ENCODE data around the gene VDAC2.

The VDAC2 gene

DNA sequence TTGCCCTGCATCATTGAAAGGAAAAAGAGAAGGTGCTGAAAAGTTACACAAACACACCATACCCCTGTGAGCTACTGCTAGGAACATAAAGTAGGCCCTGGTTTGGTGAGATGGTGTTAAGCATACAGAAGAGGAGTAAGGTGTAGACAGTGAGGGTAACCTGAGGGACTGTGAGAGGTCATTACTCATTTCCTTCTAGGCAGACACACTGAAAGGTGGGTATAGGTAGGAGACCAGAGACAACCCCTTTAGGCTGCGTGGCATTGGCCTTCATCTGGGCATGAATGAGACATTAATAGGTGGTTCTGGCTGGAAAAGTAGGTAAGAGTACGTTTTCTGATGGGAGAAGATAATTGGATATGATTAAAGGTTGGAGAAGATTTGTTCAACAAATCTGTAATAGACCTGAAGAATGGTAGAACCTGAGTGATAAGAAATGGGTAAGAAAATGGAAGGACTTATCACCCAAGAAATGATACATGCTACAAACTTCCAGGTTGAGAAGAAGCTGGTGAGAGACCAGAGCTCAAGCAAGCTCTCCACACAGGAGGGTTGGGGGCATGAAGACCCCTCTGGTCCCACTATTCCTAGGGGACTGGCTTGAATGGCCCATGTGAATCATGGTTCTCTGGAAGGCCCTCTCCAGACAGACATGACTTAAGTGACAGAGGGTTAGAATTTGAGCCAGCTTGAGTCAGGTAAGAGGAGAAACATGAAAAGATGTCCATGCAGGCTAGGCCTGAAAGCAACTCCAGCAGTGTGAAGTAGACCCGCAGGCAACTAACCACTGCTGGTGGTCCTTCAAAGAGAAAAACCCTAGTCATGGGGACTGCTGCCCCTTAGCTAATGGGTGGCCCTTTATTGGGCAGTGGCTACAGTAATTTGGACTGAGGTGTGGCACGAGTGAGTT, 21.3 kb downstream of the VDAC2 start:
- no peak for DNase-seq

DNA sequence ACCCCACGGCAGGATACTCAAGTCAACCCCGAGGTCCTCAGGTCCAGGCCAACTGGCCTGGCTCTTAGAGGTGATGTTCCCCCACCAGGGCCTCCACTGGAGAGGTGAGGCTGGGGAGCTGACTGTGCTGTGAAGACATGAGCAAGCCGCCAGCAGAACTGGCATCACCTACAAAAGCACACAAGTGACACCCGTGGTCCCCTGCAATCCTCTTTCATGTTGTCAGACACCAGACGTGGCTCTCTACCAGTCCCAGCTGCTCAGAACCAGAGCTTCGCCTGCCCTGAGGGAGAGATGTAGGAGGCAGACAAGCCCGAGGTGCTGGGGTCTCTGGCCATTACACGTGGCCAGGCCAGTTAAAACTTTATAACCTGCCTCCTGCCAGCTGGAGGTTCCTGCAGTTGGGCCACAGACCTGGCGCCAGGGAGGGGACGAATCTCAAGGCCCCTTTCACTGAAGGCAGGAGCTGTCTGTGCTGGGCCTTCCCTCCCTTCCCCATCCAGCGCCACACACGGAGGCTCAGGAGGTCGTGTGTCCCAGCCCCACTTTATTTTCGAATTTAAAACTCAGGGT, 22.9 kb downstream of the VDAC2 start:
- DNase-seq, result no peak

DNA sequence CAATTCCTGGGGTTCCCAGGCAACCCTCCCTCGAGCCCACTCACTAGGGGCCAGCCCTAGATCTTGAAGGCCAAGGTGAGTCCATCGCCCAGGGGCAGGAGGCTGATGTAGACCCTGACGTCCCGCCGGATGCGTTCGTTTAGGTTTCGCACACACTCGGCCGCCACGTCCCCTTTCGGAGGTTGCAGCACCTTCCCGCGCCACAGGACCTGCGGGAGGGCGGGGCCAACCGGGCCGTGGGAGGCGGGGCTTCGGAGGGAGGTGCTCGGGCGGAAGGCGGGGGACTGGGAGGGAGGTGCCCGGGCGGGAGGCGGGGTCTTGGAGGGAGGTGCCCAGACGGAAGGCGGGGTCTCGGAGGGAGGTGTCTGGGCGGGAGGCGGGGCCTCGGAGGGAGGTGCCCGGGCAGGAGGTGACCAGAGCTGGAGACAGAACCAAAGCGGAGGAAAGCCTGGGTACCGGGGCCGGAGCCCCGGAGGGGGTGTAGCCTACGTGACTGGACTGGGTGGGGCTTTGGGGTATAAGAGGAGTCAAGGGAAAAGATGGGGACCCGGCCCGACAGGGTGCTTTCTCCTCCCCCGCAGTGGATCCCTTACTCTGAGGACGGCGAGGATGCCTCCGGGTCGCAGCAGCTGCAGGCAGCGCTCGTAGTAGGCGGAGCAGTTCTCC, 23.6 kb downstream of the VDAC2 start:
- peak; percentile 86 for DNase-seq

DNA sequence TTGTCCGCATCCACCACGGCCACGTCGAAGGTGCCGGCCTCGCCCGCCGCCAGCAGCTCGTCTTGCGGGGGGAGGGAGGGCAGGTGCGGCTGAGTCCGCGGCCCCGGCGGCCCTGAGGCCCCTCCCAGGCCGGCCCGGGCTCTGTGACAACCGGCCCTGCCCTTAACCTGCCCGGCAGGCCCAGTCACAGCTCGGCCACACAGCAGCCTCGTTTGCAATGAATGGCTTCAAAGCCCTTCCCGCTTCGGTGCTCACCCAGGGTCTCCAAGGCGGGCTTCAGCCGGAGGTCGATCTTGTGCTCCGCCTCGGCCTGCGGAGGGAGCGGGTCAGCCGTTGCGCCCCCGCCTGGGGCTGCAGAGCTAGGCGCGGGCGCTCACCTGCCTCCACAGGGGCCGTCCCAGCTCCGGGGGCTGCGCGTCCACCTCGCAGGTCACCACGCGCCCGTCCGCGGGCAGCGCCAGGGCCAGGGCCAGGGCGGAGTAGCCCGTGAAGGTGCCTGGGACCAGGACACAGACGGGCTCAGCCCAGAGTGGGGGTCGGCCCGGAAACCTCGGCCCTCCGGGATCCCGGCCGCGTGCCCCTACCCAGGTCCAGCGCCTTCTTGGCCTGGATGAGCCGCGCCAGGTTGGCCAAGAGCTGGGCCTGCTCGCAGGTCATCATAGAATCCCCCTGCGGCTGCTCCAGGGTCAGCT, 24.2 kb downstream of the VDAC2 start:
- no peak for DNase-seq

DNA sequence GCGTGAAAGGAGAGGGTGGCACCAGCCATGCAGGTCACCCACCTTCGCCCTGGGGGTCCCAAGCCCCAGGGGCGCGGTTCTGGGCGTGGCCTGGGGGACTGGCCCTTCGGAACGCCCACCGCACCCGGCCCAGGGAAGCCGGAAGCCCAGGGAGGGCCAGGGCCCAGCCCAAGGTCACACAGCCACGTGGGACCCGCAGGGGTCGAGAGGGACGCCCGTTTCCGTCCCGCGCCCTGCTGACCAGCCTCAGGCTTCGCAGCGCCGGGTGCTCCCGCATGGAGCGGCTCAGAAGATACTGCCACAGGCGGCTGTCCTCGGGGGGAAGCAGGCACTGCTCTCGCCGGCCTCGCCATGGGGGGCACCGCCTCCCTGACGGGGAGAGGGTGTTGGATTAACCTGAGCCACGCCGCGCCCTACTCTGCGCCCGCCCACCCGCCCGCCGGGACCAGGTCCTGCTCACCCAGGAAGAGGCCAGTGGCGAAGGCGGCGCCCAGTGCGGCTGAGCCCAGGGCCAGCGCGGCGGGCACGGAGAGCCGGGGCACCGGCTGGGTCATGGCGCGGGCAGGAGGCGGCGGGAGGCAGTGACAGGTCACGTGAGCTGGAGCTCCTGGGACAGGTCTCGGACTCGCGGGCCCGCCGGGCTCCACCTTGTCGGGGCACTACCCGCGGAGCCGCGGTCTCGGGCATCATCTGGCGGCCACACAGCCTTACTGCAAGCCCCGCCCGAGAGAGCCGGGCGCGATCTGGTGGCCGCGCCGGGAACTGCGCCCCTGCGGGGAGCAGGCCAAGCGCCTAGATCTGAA, 25.0 kb downstream of the VDAC2 start, which contains the start of gene COMTD1:
TSS of gene COMTD1 (minus strand) at position 583 of the 803 bp plus-strand sequence. CDS start at position 554, 29 bp downstream.
- DNase-seq, result peak; percentile 88

DNA sequence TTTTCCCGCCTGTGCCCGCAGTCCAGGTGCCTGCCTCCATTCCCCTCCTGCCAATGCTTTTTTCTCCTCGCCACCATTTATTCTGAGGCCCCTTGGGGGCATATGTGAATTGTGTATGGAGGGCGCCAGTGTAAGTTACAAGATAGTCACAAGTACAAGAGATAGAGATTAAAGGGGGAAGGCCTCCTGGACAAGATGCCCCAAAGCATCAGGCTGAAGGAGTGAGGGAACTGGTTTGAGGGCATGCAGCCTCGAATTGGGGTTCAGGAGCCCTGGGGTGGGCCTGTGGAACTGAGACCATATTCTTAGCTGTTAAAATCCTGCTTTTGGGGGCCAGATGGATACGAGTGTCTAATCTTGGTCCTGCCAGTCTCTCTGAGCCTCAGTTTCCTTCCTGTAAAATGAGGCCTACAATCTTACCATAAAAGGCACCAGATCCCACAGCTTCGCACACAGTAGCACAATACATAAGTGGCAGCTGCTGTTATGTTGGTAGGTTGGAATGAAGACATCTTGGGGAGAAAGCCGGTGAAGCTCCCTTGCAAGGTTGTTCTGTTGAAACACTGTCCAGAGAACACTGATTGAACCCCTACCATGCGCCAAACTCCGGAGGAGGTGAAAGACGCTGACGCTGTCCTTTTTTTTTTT, 25.7 kb downstream of the VDAC2 start:
- DNase-seq, result no peak

DNA sequence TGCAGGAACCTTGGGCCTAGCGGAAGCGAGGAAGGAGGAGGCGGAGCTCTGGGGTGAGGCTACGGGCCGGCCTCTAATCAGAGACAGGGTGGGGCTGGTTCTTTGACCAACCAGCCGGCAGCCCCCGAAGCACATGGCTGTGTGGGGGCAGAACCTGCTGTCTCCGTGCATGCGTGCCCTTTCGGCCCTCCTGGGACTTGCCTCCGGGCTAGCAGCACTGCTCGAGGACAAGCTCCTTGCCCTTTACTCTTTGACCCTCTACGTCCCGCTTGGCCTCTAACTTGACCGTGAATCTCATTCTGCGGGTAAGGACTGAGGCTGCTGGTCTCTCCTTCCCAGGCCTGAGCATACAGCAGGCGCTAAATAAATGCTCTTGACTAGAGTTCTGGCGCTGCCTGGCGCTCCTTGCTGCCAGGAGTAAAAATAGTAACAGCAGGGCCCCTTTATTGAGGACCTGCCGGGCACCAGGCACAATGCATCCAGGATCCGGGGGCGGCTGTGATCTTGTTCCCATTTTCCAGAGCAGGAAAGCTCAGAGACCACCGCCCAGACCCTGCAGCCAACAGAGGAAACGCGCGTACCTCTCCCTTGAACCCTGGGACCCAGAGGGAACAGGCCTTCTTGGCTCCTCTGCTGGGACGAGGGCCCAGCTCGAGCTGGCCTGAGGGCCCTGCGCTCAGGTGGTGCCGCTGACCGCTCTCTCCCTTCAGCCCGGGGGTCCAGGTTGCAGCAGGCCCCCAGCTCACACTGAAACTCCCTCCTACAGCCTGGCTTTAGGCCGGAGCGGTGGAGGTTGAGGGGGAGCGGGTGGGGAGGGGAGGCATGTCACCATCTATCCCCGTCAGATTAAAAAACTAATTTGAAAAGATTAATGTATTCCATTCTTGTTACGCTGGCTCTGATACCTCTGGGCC, 27.8 kb downstream of the VDAC2 start:
- DNase-seq, result no peak

DNA sequence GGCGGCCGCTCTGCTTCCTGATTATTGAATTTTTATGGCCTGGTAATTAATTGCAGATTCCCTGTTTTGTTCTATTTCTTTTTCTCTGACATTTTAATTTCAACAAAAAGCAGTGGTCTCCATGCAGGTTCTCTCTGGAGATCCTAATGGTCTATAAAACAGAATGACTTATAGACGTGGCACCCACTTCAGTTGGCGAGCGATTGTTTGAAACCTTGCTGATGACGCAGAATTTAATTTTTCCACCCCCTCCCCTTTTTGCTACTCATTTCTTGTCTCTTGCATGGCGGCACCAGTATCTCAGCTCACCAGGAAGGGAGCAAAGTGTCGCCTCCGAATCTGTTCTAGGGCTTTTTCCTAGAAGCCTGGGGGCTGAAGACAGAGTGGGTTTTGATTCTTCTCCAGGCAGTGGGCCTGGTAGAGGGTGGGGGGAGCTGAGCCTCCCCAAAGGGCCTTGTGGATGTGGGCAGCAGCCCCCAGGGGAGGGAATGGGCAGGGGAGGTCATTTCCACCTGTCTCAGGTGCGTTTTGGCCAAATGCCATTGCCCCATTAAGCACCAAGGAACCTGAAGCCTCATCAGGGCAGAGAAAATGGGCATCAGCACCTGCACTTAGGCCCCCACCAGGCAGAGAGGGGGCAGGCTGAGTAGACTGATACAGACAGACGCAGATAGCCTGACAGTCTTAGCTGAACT, 28.6 kb downstream of the VDAC2 start:
- no peak for DNase-seq

DNA sequence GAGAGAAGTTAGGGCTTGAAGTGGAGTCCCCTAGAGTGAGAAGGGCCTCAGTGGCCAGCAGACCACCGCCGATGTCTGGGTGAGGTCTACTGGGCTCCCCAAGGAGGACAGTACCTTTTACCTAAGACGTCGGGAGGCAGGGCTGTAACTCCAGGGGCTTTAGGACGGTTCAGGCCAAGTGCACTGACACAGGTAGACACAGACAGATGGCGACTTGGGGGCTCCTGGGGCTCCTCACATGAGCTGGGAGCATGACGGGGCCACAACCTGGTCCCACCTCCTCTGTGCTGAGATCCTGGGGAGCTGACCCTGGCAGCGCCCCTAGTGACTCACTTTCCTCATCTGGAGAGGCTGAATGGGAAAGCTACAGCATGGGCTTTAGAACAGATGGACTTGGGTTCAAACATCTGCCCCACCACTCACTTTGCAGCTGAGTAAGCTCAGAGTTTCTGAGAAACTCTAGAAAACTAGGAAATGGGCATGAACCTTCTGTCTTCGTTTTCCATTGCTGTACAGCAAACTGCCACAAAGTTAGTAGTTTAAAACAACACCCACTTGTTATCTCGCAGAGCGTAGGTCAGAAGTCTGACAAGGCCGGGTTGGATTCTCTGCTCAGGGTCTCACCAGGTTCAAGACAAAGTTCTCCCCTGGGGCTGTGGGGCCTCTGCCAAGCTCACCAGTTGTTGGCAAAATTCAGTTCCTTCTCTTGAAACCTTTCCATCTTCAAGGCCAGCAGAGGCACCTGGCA, 29.9 kb downstream of the VDAC2 start:
- no peak for DNase-seq

DNA sequence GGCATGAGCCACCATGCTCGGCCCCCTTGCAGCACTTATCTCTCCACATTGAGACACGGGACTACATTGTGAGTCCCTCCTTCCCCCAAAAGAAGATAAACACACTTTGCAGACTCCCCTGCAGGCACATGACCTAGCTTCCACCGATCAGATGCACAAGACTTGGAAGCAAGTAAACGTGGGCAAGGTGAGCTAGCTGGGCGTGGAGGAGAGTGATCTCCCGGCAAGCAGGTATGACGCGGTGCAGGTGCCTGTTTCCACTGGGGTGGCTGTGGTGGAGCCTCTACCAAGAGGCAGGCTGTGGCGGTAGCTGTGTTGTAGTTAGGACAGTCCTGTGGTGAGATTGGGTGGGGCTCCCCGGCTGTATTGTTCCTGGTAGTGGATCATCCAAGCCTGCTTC, 32.8 kb downstream of the VDAC2 start:
- DNase-seq, result no peak

DNA sequence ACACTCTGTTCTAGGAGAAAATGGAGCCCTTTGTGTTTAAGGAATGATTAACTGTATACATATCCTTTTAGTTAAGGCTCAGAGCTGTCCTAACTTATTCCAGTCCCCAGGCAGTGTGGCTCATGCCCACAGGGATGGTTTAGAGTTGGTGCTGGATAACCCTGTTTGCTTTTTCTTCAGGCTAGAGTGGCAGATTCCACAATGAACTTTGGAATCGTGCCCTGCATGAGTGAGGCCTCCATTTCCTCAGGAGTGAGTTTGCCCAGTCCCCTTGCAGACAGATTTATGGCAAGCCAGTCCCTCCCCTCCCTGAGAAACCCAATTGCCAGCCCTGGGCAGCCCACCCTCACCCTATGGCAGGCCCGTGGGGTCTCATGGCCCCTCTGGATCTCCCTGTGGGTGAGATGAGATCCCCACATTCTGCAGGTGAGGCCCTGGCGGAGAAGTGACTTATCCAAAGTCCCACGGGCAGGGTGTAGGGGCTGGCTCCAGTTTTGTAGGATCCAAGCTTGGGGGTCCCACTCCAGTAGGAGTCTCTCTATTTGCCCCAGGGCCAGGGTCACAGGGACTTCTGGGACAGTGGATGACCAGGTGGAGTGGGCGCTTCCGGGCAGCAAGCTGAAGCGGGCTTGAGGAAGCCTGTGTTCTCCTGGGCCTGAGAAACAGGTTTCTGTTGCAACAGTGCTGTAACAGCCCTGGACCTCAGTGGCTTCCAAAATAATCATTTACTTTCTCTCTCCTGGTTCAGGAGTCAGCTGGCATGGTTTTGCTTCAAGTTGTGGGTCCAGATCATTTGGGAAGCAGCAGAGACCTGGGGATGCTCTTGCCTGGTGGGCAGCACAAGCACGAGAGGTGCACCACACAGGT, 34.1 kb downstream of the VDAC2 start:
- DNase-seq, result no peak

DNA sequence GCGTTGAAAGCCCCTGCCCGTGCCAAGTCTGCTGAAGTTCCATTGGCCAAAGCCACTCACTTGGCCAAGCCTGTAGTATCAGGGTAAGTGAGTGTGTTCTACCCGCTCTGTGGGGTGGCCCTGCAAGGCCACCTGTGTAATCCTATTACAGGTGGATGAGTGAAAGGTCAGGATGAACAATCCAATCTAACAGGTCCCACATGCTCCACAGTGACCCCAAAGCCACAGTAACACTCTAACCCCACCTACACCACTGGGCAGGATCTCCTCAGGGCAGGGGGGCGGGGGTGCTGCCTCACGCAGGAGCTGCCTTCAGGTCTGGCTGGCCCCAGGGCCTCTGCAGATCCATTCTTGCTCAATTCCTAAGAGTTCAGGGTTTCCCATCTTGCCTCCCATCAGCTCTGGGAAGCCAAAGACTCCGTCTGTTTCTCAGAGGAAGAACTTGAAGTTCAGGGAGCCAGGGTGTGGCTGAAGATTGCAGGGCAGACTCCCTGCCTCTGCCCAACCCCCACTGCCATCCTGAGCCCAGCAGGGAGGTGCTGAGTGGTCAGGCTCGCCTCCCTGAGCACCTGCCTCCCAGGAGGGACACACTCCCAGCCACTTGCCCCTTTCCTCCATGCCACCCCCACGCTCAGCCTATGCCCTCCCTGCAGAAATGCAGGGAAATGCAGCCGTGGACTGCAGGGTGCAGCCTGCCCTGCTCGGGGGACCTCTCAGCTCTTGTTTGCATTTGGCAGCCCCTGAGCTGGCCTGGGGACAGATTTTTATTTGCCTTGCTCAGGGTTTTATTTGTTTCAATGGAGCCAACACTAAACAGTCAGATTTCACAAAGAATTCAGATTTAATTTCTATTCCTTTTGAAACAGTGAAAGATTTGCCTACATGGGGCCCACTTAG, 35.0 kb downstream of the VDAC2 start:
- no peak for DNase-seq

DNA sequence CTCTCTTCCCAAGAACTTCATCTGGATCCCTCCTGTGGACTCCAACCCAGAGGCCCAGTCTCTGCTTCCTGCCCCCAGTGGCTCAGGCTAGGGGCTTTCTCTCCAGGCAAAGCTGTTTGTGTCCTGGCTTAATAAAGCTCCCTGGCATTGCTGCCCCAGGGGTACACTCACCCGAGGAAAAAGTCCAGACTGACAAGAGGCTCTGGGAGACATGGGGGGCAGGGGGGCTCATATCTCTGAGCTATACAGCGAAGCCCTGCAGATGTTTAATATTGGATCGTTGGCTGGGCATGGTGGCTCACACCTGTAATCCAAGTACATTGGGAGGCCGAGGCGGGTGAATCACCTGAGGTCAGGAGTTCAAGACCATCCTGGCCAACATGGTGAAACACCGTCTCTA, 35.9 kb downstream of the VDAC2 start:
- no peak for DNase-seq

DNA sequence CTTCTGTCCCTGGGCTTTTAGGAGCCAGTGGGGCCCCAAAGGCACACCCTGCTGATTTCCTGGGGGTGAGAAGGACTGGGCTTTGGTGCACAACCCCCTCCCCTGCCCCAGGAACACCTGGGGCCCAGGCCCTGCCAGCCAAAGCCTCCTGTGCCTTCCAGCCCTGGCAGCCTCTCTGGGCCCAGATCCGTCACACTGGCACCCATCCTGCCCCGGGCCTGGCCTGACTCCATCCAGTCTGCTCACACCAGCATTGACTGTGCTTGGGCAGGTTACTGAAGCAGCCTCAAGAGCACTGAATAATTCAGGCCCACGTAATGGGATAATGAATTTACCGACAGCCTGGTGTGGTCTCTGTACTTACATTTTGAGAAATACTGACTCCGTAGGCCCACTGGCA, 37.2 kb downstream of the VDAC2 start:
- no peak for DNase-seq

DNA sequence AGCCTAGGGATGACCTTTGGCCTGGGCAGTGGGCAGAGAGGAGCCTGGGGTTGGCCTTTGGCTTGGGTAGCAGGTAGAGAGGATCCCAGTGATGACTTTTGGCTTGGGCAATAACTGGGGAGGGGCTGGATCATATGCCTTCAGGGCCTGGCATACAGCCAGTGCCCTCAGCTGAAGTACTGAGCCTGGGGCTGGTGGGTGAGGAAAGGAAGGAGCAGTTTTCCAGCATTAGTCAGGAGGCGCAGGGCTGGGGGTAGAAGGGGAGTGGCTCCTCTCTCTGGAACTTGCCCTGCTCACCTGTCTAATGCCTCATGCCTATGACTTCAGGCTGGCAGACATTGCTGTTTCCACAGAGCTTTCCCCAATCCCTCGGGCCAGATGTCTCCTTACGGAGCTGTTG, 40.3 kb downstream of the VDAC2 start:
- peak; percentile 11 for DNase-seq

DNA sequence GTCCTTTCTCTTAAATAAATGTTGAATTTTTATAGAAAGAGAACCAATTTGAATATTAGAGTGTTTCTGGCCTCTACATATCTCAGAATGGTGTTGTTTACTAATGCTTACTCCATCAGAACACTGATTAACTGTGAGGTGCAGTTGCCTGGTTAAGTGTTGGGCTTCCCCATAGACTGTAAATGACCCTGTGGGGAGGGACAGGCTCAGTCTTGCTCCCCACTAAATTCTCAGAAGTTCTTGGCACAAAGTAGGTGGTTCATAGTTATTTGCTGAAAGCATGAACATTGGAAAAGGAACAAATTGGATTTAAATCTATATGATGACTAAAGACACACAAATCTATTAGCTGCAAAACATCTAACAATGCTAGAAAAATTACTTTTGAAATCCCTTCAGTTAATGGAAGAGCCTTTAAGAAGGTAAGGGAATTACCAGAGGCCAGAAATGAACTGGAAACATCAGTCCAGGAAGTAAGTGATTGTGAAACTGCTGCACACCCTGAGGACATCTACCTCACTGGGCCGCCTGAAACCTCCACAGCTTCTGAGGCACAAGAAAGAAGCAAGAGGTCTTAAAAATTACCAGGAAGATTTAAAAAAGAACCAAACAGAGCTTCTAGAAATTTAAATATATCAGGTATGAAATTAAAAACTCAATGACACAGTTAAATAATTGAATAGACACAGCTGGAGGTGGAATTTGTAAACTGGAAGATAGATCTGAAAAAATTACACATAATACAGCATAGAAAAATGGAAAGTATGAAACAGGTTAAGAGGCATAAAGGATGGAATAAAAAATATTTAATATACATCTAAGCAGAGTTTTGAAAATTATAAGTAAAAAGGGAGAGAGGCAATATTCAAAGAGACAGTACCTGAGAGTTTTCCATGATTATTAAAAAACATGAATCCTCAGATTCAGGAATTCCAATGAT, 43.0 kb downstream of the VDAC2 start:
- DNase-seq, result no peak
